ENCODE results near the gene IPMK. TPM values are rescaled to one million over a fixed set of nuclear protein-coding genes. Genes with fewer than 3 reads are reported as not detected.

The IPMK gene
- 5.9 and 6.2 TPM in 2 replicates for total RNA-seq

GRCh38 chr10:58267713-58268453 is at the start of gene IPMK:
TSS of gene IPMK (minus strand) at chr10:58267894. CDS start at chr10:58267611, 283 bp downstream.

GRCh38 chr10:58268946-58269781 is 1.5 kb upstream of the IPMK start, which contains the start of gene CISD1:
TSS of gene CISD1 (plus strand) at chr10:58269162. CDS start at chr10:58269274, 112 bp downstream.

Other genes with a start within 250 kb of the IPMK start
- 34.4 and 36.2 TPM in 2 replicates for gene CISD1, start 1.3 kb upstream of the IPMK start, total RNA-seq
- gene UBE2D1, start 67.1 kb upstream of the IPMK start, total RNA-seq, result 7.4 and 10.2 TPM in 2 replicates
- gene TFAM, start 117.5 kb upstream of the IPMK start, total RNA-seq, result 40.9 and 54.4 TPM in 2 replicates
- gene BICC1, start 245.0 kb upstream of the IPMK start, total RNA-seq, result 0.45 and 8.1 TPM in 2 replicates